Activated CD4-positive, alpha-beta T cell treated with anti-CD3 and anti-CD28 coated beads, Interleukin-2, amount 10 ng/mL, durations not matched to agents 7 days and 5 days (primary cell): ENCODE measurements around the gene C15orf62. TPM values are rescaled to one million over a fixed set of nuclear protein-coding genes. Genes with fewer than 3 reads are reported as not detected.

Experiments
- CTCF ChIA-PET: fragments of 350-600 bp; sonication (Branson Sonifier 250); formaldehyde crosslinking; loops from one replicate; lab custom pipeline; 2021; ENCODE audit warnings: antibody characterized with exemption; lab: Charles Lee
- POLR2A ChIA-PET: fragments of 350-600 bp; sonication (Branson Sonifier 250); formaldehyde crosslinking; loops from one replicate; lab custom pipeline; 2021; ENCODE audit warnings: antibody characterized with exemption; lab: Charles Lee
- DNase-seq: peaks from one replicate; pipeline ENCODE4 v3.0.0-alpha.2; 2020
- H3K27ac Mint-ChIP-seq: one replicate; pipeline ENCODE4 v1.8.0; 2021; ENCODE audit warnings: mild to moderate bottlenecking, moderate library complexity, mixed read lengths
- H3K27me3 Mint-ChIP-seq: one replicate; pipeline ENCODE4 v1.8.0; 2021; ENCODE audit warnings: mixed read lengths
- H3K36me3 Mint-ChIP-seq: one replicate; pipeline ENCODE4 v1.8.0; 2021; ENCODE audit warnings: low read depth, mixed read lengths
- H3K4me1 Mint-ChIP-seq: one replicate; pipeline ENCODE4 v1.8.0; 2021; ENCODE audit warnings: mixed read lengths
- H3K4me3 Mint-ChIP-seq: one replicate; pipeline ENCODE4 v1.8.0; 2021; ENCODE audit warnings: mild to moderate bottlenecking, moderate library complexity, mixed read lengths
- H3K9me3 Mint-ChIP-seq: one replicate; pipeline ENCODE4 v1.8.0; 2021; ENCODE audit warnings: mixed read lengths
- total RNA-seq, 2 experiments: library from RNA; stranded (reverse); gene quantifications; one replicate each; pipeline ENCODE4 v1.2.3, GENCODE V29; 2021

C15orf62 gene
- total RNA-seq, 2 experiments from 2014 or later = 1.0 to 1.3 TPM

DNA sequence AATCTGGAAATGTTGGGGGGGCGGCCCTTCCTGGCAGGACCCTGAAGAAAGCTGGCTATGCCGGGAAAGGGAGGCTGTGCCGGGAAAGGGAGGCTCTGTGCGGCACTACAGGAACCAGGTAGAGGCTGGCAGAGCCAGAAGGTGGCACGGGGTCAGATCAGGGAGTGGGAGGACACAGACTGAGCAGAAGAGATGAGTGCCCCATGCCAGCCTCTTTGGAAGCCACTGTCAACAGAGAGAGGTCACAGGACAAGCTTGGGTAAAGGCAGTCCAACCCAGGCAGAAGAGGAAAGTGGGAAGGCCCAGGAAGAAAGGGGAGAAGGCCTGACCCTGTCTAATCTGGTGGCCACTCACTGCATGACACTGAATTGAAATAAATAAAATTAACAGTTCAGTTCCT is 1.5 kb downstream of the C15orf62 start:
- Mint-ChIP-seq H3K9me3 (no peaks in the 10 kb centered on the region), H3K27ac (no peak overlapping the region), H3K4me1 (peaks cover 26% of the 10 kb centered on the region), H3K36me3 (peaks cover 21% of the 10 kb centered on the region), H3K27me3 (no peaks in the 10 kb centered on the region), H3K4me3 (no peak overlapping the region)
- ChIA-PET CTCF (interaction anchor here (0.6 to 2.8 kb wide), 4 partner anchors 11 to 33 kb away, joined by 3 to 10 read pairs (median 6); no protein-coding TSS in a partner anchor), POLR2A (no interaction called here)
- no peak for DNase-seq

DNA sequence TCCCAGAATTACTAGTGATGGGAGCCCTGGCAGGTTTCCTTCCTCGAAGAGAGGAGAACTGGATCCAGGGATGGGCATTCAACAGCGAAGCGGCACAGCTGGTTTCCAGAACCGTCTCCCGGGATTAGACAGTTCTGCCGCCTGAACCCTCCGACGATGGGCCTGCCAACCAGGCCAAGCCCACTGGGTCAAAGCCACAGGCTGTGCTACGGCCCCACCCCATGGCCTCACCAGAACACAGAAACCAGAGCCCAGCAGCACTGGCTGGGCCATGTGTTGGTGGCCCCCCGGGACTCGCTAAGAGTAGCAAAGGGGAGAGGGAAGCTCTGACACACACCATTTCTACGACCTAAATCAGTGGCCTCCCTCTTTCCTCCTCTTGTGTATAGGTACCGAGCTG is 2.2 kb downstream of the C15orf62 start:
- H3K27ac Mint-ChIP-seq = no peak overlapping the region
- H3K4me3 Mint-ChIP-seq = no peak overlapping the region
- peaks cover 30% of the 10 kb centered on the region for H3K4me1 Mint-ChIP-seq
- H3K36me3 Mint-ChIP-seq = peaks cover 28% of the 10 kb centered on the region
- no peak for DNase-seq
- CTCF ChIA-PET = interaction anchor here (2.8 to 3.9 kb wide), 2 partner anchors 11 to 28 kb away, joined by 9 to 16 read pairs; no protein-coding TSS in a partner anchor
- POLR2A ChIA-PET = no interaction called here
- H3K27me3 Mint-ChIP-seq = no peaks in the 10 kb centered on the region
- H3K9me3 Mint-ChIP-seq = no peaks in the 10 kb centered on the region

- ChIA-PET CTCF (interaction anchor here (0.7 to 3.9 kb wide), 5 partner anchors 9 to 452 kb away, joined by 3 to 16 read pairs (median 4); partner anchors contain the start of gene GCHFR), POLR2A (no interaction called here)
- H3K9me3 Mint-ChIP-seq = no peaks in the 10 kb centered on the region
- H3K4me3 Mint-ChIP-seq = no peak overlapping the region
- H3K27me3 Mint-ChIP-seq = no peaks in the 10 kb centered on the region
- no peak overlapping the region for H3K27ac Mint-ChIP-seq
- peaks cover 30% of the 10 kb centered on the region for H3K4me1 Mint-ChIP-seq
- H3K36me3 Mint-ChIP-seq = peaks cover 23% of the 10 kb centered on the region
- no peak for DNase-seq
Observed at GRCh38 chr15:40773496-40773895, 3.7 kb downstream of the C15orf62 start.

DNA sequence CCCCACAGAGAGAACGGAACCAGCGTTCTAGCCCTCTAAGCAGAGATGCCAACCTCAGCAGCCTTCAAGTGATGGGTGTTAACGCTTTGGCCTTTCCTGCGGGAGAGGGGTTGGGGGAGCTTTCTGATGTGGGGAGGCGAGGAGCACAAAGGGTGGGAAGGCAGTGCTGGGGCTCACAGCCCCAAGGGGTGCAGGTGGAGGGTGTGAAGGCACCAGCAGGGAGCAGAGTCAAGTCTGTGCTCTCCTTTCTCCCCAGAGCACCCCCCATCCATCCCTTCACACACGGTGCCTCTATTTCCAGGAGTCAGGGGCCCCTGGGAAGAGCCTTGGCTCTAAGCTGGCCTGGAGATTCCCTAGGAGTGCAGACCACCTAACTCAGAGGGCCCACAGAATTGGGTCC is 4.1 kb downstream of the C15orf62 start:
- DNase-seq = no peak
- Mint-ChIP-seq H3K4me3 (no peak overlapping the region), H3K9me3 (no peaks in the 10 kb centered on the region), H3K27ac (no peak overlapping the region), H3K4me1 (peaks cover 26% of the 10 kb centered on the region), H3K36me3 (peaks cover 23% of the 10 kb centered on the region), H3K27me3 (no peaks in the 10 kb centered on the region)
- ChIA-PET POLR2A (no interaction called here), CTCF (interaction anchor here (1.4 to 3.9 kb wide), 4 partner anchors 9 to 17 kb away, joined by 3 to 16 read pairs (median 4); partner anchors contain the start of gene GCHFR)

GRCh38 chr15:40775007-40775406 is 5.2 kb downstream of the C15orf62 start:
- Mint-ChIP-seq H3K36me3 (peaks cover 23% of the 10 kb centered on the region), H3K4me1 (peaks cover 16% of the 10 kb centered on the region), H3K4me3 (no peak overlapping the region), H3K9me3 (no peaks in the 10 kb centered on the region), H3K27ac (no peak overlapping the region), H3K27me3 (no peaks in the 10 kb centered on the region)
- DNase-seq = no peak
- ChIA-PET CTCF (interaction anchor here (0.6 to 3.9 kb wide), 5 partner anchors 8 to 42 kb away, joined by 3 to 16 read pairs (median 9); partner anchors contain the start of gene GCHFR), POLR2A (no interaction called here)

DNA sequence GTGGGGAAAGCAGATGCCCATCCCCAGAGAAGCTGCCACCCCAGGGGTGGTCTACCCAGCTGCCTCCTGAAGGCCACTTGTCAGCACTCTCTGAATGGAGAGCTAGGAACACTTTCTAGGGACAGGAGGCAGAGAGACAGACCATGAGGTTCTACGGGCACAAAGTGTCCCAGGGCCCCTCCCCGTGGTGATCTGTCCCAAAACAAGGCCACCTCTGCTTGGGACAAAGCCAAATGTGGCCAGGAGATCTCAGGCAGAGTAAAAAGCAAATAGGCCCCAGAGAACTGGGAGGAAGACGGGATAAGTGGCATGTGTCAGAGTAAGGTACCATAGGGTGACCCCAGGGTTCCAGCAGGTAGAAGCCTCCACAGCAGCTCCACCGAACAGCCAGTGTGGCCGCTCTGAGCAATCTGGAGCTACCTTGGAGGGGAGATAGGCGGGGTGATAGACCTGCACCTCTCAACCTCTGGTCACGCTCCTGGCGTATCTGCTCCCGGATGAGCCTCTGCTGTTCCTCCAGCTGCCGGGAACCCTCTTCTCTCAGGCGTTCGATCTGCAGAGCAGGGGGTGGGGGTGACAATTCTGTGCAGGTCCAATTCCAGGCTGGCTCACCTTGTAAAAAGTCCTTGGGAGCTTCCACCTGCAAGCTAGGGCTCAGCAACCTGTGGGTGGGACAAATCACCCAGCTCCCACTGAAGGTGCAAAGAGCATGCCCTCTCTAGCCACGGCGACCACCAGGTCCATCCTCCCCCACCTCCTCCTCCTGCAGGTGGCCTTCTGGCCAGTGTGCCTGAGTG is 6.2 kb downstream of the C15orf62 start:
- Mint-ChIP-seq H3K4me3 (no peak overlapping the region), H3K9me3 (no peaks in the 10 kb centered on the region), H3K4me1 (peaks cover 12% of the 10 kb centered on the region), H3K27ac (no peak overlapping the region), H3K27me3 (no peaks in the 10 kb centered on the region), H3K36me3 (peaks cover 20% of the 10 kb centered on the region)
- no peak for DNase-seq
- ChIA-PET CTCF (interaction anchor here (0.7 to 3.9 kb wide), 7 partner anchors 7 to 118 kb away, joined by 3 to 16 read pairs (median 7); partner anchors contain the start of genes GCHFR and VPS18), POLR2A (interaction anchor here (0.6 to 1.3 kb wide), 2 partner anchors 10 to 11 kb away, joined by 4 to 6 read pairs; no protein-coding TSS in a partner anchor)

DNA sequence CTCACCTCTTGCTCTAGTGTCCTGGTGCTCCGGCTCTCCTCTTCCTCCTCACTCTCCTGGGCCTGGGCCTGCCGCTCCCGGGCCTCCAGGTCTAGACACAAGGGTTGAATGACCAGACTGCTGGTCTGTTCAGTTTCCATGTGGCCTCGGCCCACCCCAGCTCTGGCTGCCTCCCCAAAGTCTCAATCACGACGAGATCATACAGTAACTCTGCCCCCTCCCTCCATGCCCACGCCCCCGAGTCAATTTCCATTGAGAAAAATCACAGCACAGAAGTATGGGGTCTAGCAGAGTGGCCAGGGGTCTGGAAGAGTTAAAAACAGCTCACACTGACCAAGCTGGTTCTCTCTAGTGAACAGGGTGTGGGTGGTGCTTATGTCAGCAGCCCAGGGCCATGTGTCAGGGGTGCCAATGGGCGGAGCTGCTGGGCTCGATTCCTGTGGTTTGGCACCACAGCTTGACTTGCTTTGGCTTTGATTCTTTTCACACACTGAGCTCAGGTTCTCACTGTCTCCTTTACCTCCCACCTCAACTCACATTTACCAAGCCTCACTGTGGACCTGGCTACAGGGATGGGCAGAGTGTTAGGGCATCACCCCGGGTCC is 6.9 kb downstream of the C15orf62 start:
- Mint-ChIP-seq H3K4me3 (no peak overlapping the region), H3K4me1 (peaks cover 12% of the 10 kb centered on the region), H3K9me3 (no peaks in the 10 kb centered on the region), H3K27me3 (no peaks in the 10 kb centered on the region), H3K36me3 (peaks cover 18% of the 10 kb centered on the region), H3K27ac (peak overlapping the region; percentile 72)
- DNase-seq = peak; percentile 58
- POLR2A ChIA-PET = interaction anchor here (0.6 to 1.3 kb wide), 3 partner anchors 9 to 11 kb away, joined by 3 to 6 read pairs (median 4); no protein-coding TSS in a partner anchor
- CTCF ChIA-PET = interaction anchor here (0.7 to 2.2 kb wide), 7 partner anchors 10 to 117 kb away, joined by 3 to 9 read pairs (median 5); partner anchors contain the start of genes GCHFR and VPS18

- DNase-seq = peak; percentile 84
- H3K27ac Mint-ChIP-seq = no peak overlapping the region
- CTCF ChIA-PET = interaction anchor here (0.6 to 3.0 kb wide), 24 partner anchors 8 to 450 kb away, joined by 3 to 16 read pairs (median 4); partner anchors contain the start of genes C15orf62, GCHFR and RAD51
- H3K4me3 Mint-ChIP-seq = no peak overlapping the region
- no peaks in the 10 kb centered on the region for H3K27me3 Mint-ChIP-seq
- peaks cover 6% of the 10 kb centered on the region for H3K36me3 Mint-ChIP-seq
- POLR2A ChIA-PET = interaction anchor here (0.5 kb wide), 1 partner anchor 211 kb away, joined by 3 read pairs; no protein-coding TSS in a partner anchor
- H3K4me1 Mint-ChIP-seq = peaks cover 20% of the 10 kb centered on the region
- no peaks in the 10 kb centered on the region for H3K9me3 Mint-ChIP-seq
Observed at GRCh38 chr15:40782609-40783227, 12.9 kb downstream of the C15orf62 start.

GRCh38 chr15:40785164-40785563 is 15.4 kb downstream of the C15orf62 start:
- no peaks in the 10 kb centered on the region for H3K9me3 Mint-ChIP-seq

DNA sequence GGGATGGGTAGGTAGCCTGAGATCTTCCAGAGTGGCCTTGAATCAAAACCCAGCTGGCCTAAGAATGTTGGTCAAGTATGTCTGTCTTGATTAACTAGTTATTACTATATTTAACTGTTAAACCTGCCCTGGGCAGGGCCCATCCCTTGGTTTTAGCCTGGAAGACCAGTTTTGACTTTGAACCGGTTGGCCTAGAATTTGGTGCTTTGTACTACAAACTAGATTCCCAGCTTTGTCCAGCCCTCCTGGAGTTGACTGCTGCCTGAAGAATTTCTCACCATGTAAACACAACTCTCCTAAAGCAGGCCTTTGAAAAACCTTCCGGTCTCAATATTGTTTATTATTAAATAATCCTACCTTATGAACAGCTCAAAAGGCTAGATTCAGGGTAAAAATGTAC is 16.0 kb downstream of the C15orf62 start:
- ChIA-PET CTCF (interaction anchor here (1.0 to 2.3 kb wide), 4 partner anchors 8 to 91 kb away, joined by 3 to 7 read pairs (median 4); partner anchors contain the start of gene RAD51), POLR2A (no interaction called here)
- Mint-ChIP-seq H3K9me3 (no peaks in the 10 kb centered on the region), H3K36me3 (no peaks in the 10 kb centered on the region), H3K27me3 (no peaks in the 10 kb centered on the region), H3K4me1 (peaks cover 28% of the 10 kb centered on the region), H3K27ac (no peak overlapping the region), H3K4me3 (no peak overlapping the region)
- no peak for DNase-seq

More at GRCh38 chr15:40785164-40785563, 15.4 kb downstream of the C15orf62 start:
- Mint-ChIP-seq H3K27ac (no peak overlapping the region), H3K36me3 (no peaks in the 10 kb centered on the region), H3K4me3 (no peak overlapping the region), H3K4me1 (peaks cover 28% of the 10 kb centered on the region), H3K27me3 (no peaks in the 10 kb centered on the region)
- ChIA-PET POLR2A (interaction anchor here (1.0 kb wide), 1 partner anchor 21 kb away, joined by 3 read pairs; no protein-coding TSS in a partner anchor), CTCF (interaction anchor here (2.0 kb wide), 1 partner anchor 14 kb away, joined by 5 read pairs; no protein-coding TSS in a partner anchor)
- no peak for DNase-seq

DNA sequence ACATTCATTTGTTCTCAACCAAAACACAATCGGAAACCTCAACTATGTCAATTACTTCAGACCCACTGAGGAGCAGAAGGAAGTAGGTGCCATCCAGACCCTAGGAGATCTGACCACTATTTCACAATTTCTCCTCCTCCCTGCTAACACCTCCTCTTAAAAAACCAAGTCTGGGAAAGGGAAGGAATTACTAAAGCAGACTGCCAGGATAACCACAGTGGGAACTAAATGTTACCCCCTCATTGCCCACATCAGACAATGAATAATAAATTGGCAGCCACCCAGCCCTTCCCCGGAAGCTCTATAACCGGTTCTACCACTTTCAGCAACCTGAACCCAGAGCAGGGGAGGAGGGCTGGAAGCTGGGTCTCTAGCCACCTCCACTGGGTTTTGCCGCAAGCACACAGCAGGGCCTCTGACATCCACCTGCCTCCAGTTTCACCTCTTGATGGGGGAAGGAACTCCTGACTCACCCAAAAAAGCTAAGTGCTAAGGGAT is 17.6 kb downstream of the C15orf62 start:
- H3K27me3 Mint-ChIP-seq = no peaks in the 10 kb centered on the region
- no peaks in the 10 kb centered on the region for H3K36me3 Mint-ChIP-seq
- no peaks in the 10 kb centered on the region for H3K9me3 Mint-ChIP-seq
- DNase-seq = peak; percentile 57
- H3K27ac Mint-ChIP-seq = peak overlapping the region; percentile 60
- ChIA-PET POLR2A (interaction anchor here (0.5 kb wide), 1 partner anchor 24 kb away, joined by 5 read pairs; no protein-coding TSS in a partner anchor), CTCF (interaction anchor here (1.0 to 2.3 kb wide), 3 partner anchors 21 to 107 kb away, joined by 3 to 7 read pairs (median 4); partner anchors contain the start of genes RAD51 and VPS18)
- peaks cover 27% of the 10 kb centered on the region for H3K4me1 Mint-ChIP-seq
- no peak overlapping the region for H3K4me3 Mint-ChIP-seq
